ENCODE measurements around the gene MTFR1L.

- TF ChIP-seq EZH2phosphoT487 (IDR thresholded peaks at IDR 0.05; ENCODE audit: borderline replicate concordance, low read depth, low read length) (no peak), CTCF (conservative IDR thresholded peaks at IDR 0.05; ENCODE audit: low read length) (no peak)
These were observed 47.6 kb upstream of the MTFR1L start for GRCh38 chr1:25772164-25772563.

Measured in OCI-LY7 (cell line).